GM18499 (cell line): ENCODE measurements around the gene C18orf63.
"Not testable (repeated sequence)": the region's sequence is repeated elsewhere in the genome, so short reads cannot be mapped to it uniquely, and the experiment has no call there.

Experiments
- ATAC-seq: cut with Tn5 transposase; IDR thresholded peaks from one replicate; pipeline ENCODE4 v1.9.1; 2021; ENCODE audit warnings: moderate number of reproducible peaks; ENCODE audit not compliant: insufficient read depth, unreplicated experiment

C18orf63 gene

DNA sequence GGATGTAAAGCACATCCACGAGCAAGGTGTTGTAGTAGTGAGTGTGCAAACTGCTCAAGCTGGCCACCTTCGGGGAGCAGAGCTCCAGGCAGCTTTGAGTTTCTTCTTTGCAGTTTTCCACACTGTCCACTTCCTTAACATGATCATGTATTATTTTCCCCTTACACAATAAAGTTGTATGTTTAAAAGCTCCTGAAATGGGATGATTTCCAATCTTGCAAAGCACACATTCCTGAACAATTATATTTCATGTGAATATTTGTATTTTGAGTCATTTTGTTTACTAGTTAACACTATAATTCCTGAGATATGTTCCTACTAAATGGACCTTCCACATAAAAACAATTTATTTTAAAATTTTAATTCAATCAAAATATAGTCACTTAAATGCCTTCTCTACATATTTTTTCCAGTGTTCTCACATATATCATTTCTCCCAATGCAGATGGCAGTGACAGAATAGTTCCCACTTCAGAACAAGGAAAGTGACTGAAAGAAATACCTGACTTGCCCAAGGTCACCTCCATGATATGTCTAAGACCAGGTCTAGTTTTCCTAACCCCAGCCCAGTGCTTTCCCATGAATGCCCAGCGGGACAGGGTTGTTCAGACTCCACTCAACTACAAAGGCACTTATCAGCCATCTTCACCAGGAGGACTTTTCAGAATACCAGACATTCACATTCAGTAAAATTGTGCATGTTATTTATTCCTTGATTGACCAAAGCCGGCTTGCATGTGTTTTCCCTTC lies 29.4 kb upstream of the C18orf63 start:
- no peak for ATAC-seq

DNA sequence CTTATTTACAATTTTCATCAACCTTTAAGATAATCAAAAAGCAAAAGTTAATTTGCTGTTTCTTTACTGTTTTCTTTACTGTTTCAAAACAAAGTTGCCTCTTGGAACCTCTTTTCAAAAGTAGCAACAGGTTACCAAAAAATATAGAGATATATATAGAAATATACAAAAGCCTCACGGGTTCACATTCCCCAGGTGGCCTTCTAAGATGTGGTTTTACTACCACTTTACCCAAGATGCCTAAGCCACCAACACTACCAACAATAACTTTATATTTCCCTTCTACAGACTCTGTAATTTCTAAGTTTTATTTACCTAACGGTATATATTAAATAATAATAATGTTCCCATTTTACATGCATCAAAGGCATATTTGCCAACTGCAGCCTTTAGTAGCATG lies 28.8 kb upstream of the C18orf63 start:
- no peak for ATAC-seq

- no peak for ATAC-seq
Measured at GRCh38 chr18:74288041-74288440, 27.6 kb upstream of the C18orf63 start.

DNA sequence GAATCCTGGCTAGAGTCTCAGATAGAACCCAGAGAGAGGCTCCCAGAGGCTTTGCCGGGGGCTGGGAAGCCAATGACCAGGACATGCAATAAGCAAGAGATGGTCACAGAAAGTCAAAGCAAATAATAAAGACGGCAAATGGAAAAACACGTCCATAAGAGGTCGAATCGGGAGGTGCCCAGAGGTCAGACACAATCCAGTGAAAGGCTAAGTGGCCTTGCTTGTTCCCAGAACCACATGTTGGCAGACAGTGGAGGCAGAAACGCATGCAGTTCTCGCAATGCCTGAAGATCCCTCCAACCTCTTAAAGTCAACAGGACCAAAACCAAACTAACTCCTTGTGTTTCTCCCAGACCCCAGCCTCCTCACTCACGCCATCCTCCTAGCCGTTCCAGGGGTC lies 26.9 kb upstream of the C18orf63 start:
- ATAC-seq = no peak

DNA sequence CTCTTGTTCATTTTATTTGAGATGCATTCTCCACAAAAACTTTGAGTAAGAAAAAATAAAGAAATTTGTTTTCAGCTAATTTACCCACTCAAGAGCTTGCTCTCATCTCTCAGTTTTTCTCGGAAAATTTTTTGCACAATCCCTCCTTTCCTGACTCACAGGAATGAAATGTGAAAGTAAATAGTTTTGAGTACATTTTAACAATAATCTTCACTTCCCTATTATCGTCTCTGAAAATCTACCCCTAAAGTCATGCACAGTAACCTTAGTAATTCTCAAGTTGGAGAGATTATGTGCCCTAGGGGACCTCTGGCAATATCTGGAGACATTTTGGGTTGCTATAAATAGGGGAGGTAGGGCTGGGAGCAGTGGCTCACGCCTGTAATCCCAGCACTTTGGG lies 26.5 kb upstream of the C18orf63 start:
- no peak for ATAC-seq

DNA sequence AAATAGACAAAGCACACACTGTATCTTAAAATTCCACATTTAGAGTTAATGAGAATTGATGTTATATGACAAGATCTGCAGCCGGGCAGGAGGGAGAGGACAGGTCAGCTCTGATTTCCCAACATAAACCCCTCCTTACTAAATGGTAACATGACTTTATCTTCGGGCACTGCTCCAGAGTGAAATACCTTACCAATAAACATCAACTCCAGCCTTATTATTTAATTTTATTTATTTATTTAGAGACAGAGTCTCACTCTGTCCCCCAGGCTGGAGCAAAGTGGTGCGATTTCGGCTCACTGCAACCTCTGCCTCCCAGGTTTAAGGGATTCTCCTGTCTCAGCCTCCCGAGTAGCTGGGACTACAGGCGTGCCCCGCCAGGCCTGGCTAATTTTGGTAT lies 25.6 kb upstream of the C18orf63 start:
- no peak for ATAC-seq

DNA sequence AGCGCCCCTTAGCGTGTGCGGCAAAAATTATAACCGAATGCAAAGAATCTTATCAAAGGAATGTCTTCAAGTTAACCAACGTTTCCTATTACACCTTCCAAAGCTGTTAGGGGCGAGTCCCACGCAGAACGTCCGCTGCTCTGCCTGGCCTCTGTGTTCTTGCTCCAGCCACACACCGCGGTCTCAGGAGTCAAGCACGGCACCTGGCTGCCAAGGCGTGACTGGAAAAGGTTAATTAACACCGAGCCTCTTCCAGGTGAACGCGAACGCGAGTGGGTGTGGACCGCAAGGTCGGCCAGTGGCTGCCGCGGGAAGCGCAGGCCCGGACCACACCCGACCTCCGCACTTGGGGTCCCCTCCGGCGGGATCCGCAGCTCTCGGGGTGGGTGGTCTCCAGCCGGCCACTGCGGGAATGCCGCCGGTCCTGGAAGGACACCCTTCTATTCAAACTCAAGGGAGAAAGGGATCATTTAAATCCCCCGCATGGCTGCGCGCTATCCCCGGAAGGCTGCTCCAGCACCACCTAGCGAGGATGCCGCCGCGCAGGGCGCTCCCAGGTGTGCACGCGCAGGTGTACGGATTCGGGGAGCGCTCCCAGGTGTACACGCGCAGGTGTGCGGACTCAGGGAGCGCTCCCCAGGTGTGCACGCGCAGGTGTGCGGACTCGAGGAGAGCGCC lies 24.7 kb upstream of the C18orf63 start:
- ATAC-seq = no peak

DNA sequence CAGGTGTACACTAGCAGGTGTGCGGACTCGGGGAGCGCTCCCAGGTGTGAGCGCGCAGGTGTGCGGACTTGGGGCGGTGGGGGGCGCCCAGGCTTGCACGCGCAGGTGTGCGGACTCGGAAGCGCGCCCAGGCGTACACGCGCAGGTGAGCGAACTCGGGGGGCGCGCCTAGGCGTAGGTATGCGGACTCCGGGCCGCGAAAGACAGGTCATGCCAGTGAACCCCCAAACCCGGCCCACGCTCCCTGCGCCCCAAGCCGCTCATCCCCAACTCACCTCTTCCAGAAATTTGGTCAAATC lies 24.2 kb upstream of the C18orf63 start:
- ATAC-seq = no peak

DNA sequence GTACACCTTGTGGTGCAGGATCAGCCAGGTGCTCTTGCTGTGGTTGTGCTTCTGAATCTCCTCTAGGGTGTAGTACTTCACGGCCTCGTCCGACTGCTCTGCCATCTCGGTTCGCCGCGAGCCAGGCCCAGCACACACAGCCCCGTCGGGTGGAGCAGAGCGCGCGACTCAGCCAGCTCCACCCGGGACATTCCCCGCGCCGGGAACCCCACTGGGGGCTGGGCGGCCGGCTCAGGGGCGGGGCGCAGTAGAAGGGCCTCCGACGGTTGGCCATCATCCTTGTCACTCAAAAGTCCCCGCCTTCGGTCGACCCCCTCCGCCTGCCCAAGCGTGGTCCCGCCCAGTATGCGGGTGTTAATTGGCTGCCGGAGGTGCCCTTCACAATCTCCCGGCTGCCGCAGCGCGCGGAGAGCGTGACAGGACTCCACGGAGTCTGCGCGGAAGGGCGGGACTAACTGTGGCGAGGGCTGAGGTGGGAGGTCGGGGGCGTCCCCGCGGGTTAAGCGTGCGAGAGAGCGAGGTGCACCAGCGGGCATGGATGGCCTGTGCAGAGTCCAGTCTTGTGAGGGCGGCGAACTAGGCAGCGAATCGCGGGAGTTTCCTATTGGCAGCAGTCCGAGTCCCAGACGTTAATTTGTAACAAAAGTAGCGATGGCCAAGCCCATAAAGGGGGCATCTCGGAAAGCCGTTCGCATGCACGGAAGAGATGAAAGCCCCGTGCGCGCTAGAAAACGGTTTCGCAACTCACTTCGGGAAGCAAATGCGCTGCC lies 23.7 kb upstream of the C18orf63 start, which contains the start of gene CYB5A:
TSS of gene CYB5A (minus strand) at position 193 of the 770 bp plus-strand sequence. CDS start at position 105, 88 bp downstream.
- ATAC-seq = peak; percentile 99

- ATAC-seq = no peak
Measured at GRCh38 chr18:74292541-74292858, 23.1 kb upstream of the C18orf63 start.

GRCh38 chr18:74292982-74293381 lies 22.7 kb upstream of the C18orf63 start:
- ATAC-seq = not testable (repeated sequence)

DNA sequence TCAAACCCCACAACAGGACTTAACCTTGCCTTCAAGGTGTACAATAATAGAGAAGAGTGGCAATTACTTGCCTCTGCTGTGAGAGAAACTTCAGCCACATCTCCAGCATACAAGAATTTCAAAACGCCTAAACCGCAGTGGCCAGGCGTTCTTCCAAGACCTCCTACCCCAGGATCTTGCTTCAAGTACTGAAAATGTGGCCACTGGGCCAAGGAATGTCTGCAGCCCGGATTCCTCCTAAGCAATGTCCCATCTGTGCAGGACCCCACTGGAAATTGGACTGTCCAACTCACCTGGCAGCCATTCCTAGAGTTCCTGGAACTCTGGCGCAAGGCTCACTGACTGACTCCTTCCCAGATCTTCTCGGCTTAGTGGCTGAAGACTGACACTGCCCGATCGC lies 21.1 kb upstream of the C18orf63 start:
- no peak for ATAC-seq

DNA sequence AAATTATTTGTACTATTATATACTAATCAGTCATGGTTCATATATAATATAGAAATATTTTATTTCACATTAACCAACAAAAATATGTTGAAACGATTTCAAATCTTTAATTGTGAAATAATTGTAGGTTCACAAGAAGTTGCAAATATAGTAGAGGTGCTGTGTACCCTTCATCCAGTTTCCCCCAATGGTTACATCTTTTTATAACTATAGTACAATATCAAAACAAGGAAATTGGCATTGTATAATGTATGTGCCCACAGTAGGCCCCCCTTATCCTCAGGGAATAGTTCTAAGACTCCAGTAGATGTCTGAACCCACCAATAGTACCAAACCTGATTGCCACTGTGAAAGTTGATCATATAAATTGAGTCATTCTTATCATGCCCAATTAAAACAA lies 16.5 kb upstream of the C18orf63 start:
- ATAC-seq = no peak

DNA sequence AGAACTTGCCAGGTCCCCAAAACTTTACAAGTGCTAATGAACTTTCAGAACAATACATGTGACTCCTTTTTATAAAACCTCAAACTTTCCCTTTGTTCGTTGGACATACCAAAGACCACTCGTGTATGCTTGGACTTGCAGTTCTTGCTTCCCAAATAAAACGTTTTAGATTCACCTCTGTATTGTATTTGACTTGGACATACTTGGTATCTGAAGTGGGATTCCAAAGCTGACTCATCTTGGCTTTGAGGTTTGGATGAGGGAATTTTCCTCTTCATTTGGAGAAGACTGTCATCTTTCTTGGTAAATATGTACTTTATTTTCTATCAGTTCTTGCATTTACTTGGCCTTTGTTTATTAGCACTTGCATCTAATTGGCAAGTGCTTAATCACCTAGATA lies 15.9 kb upstream of the C18orf63 start:
- no peak for ATAC-seq

- no peak for ATAC-seq
Measured at GRCh38 chr18:74303306-74303705, 12.3 kb upstream of the C18orf63 start.

DNA sequence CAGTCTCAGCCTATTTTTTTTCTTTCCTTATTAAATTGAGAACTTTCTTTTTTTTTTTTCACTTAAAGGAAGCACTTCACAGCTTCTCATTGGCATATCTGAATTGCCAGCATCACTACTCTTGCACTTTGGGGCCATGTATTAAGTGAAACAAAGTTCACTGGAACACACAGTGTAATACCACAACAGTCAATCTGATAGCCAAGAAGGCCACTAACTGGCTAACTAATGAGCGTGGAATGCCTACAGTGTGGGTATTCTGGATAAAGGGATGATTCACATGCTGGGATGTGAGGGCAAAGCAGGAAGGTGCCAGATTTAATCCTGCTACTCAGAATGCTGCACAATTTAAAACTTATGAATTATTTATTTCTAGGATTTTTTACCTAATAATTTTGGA lies 11.7 kb upstream of the C18orf63 start:
- no peak for ATAC-seq

GRCh38 chr18:74310411-74310810 lies 5.2 kb upstream of the C18orf63 start:
- no peak for ATAC-seq

DNA sequence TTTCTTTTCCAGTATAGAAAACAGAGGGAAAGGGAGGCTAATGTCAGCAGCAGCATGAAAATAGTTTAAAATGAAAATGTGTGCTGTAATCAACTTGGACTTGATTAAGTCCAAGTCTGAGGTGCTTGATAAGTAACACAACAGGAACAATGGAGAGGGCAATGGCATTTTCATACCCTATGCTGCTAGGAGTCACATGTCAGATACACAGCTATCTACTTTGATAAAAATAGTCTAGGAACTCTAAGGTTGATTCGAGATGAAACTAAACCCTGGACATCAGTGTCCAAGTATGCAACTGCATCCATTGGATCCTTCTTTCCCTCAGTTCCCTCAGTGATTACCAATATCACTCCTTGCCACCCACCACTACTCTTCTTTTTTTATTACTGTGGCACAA lies 4.6 kb upstream of the C18orf63 start:
- no peak for ATAC-seq

- ATAC-seq = no peak
Measured at GRCh38 chr18:74314759-74315463, 728 bp upstream of the C18orf63 start.

DNA sequence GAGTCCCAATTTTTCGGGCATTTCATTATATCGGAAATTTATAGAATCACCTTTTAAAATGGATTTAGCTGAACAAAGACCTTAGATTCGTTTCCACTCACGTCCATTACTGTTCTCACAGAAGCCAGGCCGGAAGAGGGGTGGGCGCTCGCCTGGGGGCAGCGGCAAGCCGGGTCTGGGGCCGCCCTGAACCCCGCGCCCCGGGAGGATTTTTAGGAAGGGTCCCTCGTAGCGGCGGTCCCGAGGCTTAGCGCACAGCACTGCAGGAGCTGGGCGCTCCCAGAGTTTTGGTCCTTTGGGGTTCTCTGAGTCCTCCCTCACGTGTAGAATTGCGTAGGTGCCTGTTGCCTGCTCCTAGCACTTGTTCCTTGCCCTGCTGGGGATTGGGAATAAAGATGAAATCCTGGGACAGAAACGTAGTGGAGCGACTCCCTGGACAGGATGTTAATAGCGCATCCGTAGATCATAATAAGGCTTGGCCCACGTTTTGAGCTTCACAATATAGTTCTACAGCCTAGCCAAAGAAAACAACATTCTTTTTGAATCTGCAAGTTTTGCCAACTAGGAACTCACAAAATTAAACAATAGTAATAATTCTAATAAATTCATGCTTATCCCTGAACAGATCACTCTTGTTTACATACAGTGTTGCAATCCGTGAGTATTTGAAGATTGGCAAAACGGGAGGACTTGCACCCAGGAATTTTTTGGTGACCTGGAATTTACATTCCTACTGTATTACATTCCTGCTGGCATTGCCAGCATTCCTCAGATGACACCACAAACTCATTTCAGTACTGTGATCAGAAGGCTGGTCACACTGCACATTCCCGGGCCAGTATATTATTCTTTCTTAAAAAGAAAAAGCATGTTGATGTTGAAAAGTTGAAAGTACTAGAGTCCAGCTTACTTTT lies 875 bp downstream of the C18orf63 start:
- no peak for ATAC-seq
